GM21381 (cell line): ENCODE results near the gene CRAT.

Experiments used
- ATAC-seq: cut with Tn5 transposase; IDR thresholded peaks from one replicate; pipeline ENCODE4 v1.9.1; 2021; ENCODE audit warnings: mild to moderate bottlenecking, moderate library complexity; ENCODE audit not compliant: unreplicated experiment

The CRAT gene

GRCh38 chr9:129094387-129095169 lies 16.0 kb downstream of the CRAT start:
- no peak for ATAC-seq

GRCh38 chr9:129093602-129094386 lies 16.8 kb downstream of the CRAT start:
- ATAC-seq: no peak

GRCh38 chr9:129089246-129089645 lies 21.3 kb downstream of the CRAT start:
- no peak for ATAC-seq

GRCh38 chr9:129084087-129084486 lies 26.5 kb downstream of the CRAT start:
- ATAC-seq: no peak

GRCh38 chr9:129081388-129081904 lies 29.1 kb downstream of the CRAT start:
- no peak for ATAC-seq

- ATAC-seq: peak; percentile 93
Observed at GRCh38 chr9:129080601-129081387, 29.8 kb downstream of the CRAT start, which contains the start of gene DOLPP1. Gene DOLPP1, plus strand, starts transcription at chr9:129081111. Its CDS starts 21 bp downstream, at chr9:129081132.

GRCh38 chr9:129080298-129080600 lies 30.3 kb downstream of the CRAT start:
- no peak for ATAC-seq

- no peak for ATAC-seq
Observed at GRCh38 chr9:129079829-129080228, 30.8 kb downstream of the CRAT start.

- ATAC-seq: no peak
Observed at GRCh38 chr9:129078691-129079503, 31.7 kb downstream of the CRAT start.

GRCh38 chr9:129077236-129077635 lies 33.4 kb downstream of the CRAT start:
- ATAC-seq: no peak

GRCh38 chr9:129076640-129077037 lies 34.0 kb downstream of the CRAT start:
- no peak for ATAC-seq

- no peak for ATAC-seq
Observed at GRCh38 chr9:129075996-129076639, 34.5 kb downstream of the CRAT start.

GRCh38 chr9:129074106-129074505 lies 36.5 kb downstream of the CRAT start:
- ATAC-seq: no peak

GRCh38 chr9:129073404-129073803 lies 37.2 kb downstream of the CRAT start:
- no peak for ATAC-seq

- no peak for ATAC-seq
Observed at GRCh38 chr9:129072171-129072570, 38.4 kb downstream of the CRAT start.

GRCh38 chr9:129071526-129072126 lies 39.0 kb downstream of the CRAT start:
- ATAC-seq: no peak

GRCh38 chr9:129070696-129071525 lies 39.7 kb downstream of the CRAT start:
- ATAC-seq: no peak

- ATAC-seq: no peak
Observed at GRCh38 chr9:129069862-129070641, 40.5 kb downstream of the CRAT start.
